ENCODE measurements around the gene TRPM4. TPM values are rescaled to one million over a fixed set of nuclear protein-coding genes. Genes with fewer than 3 reads are reported as not detected.
"Not testable (repeated sequence)": the region's sequence is repeated elsewhere in the genome, so short reads cannot be mapped to it uniquely, and the experiment has no call there.

TRPM4 gene
- total RNA-seq, 1 experiment from 2014 or later: 3.9 TPM

DNA sequence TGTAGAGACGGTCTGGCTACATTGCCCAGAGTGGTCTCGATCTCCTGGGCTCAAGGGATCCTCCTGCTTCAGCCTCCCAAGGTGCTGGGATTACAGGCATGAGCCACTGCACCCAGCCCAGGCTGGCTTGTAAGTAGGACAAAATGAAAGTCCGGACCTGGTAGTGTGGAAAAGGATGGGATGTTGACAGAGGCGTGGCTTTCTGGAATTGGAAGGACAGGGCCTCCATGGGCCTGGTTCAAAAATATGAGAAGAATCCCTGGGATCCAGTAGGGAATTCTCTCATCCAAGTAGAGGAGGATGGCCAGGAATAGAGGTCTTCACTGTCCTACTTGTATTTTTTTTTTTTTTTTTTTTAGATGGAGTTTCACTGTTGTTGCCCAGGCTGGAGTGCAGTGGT is 64.9 kb downstream of the TRPM4 start:
- no peak for DNase-seq (ENCODE audit: extremely low read depth, low read depth)

DNA sequence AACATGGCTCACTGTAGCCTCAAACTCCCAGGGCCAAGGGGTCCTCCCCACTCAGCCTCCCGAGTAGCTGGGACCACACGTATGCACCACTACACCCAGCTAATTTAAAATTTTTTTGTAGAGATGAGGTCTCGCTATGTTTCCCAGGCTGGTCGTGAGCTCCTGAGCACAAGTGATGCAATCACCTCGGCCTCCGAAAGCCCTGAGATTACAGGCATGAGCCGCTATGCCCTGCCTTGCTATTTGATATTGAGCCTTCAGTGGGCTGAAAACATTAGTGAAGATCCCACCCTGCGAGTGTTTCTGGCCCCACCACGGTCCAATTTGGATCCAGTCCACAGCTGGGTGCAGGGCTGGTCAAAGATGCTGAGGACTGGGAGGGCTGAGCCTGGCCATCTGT is 65.9 kb downstream of the TRPM4 start:
- DNase-seq (ENCODE audit: extremely low read depth, low read depth): no peak

DNA sequence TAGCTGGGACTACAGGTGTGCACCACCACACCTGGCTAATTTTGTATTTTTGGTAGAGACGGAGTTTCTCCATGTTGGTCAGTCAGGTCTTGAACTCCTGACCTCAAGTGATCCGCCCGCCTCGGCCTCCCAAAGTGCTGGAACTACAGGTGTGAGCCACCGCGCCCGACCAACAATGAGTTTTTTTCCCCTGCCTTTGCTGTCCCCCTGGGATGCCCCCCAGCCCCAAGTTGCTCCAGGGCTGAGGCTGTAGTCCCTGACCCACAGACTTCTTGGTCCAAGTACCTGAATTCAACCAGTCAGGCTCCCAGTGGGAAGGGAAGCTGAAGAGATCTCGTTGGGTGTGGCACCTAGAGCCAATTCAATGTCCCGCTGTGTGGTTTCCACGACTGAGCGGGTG is 66.8 kb downstream of the TRPM4 start:
- DNase-seq (ENCODE audit: extremely low read depth, low read depth): not testable (repeated sequence)

DNA sequence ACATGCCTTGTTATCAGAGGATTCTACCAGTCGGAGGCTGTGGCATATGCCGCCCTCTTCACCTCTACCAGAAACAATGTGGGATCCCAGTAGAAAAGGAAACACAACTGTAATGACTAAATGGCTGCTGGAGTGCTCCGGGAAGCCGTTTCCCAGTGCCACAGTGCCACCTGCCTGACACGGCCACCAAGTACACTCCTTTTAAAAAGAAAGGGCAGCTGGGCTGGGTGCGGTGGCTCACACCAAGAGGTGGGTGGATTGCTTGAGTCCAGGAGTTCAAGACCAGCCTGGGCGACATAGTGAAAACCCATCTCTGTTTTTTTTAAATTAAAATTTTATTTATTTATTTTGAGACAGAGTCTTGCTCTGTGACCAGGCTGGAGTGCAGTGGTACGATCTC is 67.3 kb downstream of the TRPM4 start:
- peak; percentile 70 for DNase-seq (ENCODE audit: extremely low read depth, low read depth)

DNA sequence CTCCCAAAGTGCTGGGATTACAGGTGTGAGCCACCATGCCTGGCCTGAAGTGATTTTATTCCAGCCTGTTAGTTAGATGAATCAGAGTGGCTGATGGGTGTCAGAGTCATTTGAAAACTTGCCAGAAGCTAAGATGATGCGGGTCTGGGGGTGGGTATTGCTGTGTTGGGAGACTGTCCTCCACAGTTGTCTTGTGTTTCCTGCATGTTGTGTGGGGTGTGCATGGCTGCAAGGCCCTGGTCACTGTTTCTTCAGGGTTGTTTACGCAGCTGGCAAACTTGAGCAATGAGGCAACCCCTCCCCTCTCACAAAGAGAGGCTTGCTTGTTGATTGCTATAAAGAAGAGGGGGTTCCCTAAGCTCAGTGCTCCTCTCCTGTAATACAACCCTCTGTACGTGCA is 71.8 kb downstream of the TRPM4 start:
- no peak for DNase-seq (ENCODE audit: extremely low read depth, low read depth)

DNA sequence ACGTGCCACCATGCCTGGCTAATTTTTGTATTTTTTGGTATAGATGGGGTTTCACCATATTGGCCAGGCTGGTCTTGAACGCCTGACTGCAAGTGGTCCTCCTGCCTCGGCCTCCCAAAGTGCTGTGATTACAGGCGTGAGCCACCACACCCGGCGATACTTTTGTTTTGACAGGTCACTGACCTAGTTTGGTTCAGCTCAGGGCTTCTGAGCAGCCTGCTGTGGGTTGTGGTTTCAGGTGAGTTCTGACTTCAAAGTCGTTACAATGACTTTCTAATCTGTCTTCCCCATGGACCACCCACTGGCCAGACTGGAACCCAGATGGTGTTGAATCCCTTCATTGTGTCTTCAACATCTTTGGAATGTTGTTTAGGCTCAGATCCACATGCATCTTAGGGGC is 73.8 kb downstream of the TRPM4 start:
- no peak for DNase-seq (ENCODE audit: extremely low read depth, low read depth)

DNA sequence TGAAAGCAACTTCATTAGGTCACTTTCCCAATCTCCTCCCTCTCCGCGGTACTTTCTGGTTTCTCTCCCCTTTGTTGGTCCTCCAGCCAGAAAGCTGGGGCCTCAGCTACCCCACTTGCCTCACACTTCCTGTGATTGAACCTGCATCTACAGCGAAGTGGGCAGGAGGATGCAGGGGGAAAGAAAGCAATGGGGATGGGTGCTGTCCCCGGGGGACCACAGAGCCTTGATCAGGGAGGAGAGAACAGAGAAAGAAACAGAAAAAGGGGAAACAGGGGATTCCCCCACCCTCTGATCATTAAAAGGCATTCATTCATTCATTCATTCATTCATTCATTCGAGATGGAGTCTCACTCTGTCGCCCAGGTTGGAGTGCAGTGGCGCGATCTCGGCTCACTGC is 74.2 kb downstream of the TRPM4 start:
- DNase-seq (ENCODE audit: extremely low read depth, low read depth): no peak

DNA sequence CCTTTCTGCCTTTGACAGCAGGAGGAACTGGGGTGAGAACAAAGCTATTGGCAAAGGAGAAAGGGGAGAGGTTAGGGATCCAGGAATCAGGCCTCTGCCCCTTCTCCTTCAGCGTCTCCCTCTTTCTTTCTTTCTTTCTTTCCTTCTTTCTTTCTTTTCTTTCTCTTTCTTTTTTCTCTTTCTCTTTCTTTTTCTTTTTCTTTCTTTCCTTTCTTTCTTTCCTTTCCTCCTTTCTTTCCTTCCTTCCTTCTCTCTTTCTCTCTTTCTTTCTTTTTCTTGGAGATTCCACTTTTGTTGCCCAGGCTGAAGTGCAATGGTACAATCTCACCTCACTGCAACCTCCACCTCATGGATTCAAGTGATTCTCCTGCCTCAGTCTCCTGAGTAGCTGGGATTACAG is 75.6 kb downstream of the TRPM4 start:
- DNase-seq (ENCODE audit: extremely low read depth, low read depth): no peak

DNA sequence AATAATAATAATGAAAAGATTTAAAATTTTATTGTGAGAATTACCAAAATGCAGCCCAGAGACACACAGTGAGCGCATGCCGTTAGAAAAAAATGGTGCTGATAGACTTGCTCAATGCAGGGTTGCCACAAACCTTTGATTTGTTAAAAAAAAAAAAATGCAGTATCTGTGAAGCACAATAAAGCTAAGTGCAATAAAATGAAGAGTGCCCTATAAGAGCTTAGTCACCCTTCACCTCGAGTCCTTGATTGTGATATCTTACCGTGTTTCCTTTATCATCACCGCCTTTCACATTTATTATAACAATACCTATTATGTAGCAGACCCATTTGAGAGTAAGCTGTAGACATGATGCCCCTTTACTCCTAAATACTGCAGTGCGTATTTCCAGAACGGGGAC is 84.2 kb downstream of the TRPM4 start:
- no peak for DNase-seq (ENCODE audit: extremely low read depth, low read depth)

DNA sequence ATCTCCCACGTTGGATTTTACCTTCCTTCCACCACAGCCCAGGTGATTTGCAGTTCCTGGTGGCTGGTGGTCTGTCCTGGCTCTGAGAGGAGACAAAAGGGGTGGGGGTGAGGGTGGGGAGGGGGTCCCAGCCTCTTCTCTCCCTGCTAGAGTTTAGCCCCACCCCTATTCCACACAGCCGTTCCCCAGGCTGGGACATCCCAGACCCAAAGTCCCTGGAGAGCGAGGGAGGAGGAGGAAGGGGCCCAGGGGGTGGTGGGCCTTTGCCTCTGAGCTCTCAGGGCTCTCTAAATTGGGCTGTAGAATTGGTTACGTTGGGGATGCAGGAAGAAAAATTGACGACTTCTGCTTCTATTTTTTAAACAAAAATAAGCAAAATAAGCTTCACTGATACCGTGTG is 85.5 kb downstream of the TRPM4 start:
- no peak for DNase-seq (ENCODE audit: extremely low read depth, low read depth)

DNA sequence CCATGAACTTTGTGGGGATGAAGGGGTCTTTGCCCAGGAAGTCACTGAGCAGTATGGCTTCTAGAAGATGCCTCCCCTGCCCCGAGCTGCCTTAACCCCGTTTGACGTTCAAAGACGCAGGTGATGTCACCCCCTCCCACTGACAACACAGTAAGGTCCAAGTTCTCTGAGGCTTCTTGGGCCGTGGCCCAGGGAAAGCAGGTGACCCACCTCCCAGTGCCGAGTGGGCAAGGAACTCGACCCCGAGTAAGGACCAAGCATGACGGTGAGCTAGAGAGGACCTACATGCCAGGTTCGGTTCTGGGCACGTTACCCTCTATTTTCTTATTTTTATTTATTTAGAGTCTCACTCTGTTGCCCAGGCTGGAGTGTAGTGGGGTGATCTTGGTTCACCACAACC is 86.1 kb downstream of the TRPM4 start:
- DNase-seq (ENCODE audit: extremely low read depth, low read depth): no peak

DNA sequence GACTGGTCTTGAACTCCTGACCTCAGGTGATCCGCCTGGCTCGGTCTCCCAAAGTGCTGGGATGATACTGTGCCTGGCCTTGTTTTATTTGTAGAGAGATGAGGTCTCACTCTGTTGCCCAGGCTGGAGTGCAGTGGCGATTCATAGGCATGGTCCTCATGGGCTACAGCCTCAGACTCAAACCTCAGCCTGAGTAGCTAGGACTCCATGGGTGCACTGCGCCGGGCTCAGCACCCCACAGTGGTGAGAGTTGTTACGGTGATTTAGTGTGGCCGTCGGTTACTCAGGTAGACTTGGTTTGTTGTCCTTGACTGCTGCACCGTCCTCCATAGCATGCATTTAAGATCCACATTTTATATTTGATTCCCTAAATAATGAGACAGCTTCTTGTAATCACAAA is 86.7 kb downstream of the TRPM4 start:
- DNase-seq (ENCODE audit: extremely low read depth, low read depth): no peak

DNA sequence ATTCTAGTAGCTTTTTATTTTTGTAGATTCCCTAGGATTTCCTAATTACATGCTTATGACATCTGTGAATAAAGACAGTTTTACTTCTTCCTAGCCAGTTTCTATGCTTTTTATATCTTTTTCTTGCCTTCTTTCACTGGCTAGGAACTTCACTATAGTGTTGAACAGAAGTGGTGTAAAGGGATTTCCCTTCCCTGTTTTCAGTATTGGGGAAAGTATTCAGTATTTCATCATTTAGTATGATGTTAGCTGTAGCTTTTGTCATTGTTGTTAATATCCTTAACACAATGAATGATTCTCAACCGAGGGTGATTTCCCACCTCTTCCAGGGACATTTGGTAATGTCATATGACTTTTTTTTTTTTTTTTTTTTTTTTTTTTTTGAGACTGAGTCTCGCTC is 90.1 kb downstream of the TRPM4 start:
- no peak for DNase-seq (ENCODE audit: extremely low read depth, low read depth)

DNA sequence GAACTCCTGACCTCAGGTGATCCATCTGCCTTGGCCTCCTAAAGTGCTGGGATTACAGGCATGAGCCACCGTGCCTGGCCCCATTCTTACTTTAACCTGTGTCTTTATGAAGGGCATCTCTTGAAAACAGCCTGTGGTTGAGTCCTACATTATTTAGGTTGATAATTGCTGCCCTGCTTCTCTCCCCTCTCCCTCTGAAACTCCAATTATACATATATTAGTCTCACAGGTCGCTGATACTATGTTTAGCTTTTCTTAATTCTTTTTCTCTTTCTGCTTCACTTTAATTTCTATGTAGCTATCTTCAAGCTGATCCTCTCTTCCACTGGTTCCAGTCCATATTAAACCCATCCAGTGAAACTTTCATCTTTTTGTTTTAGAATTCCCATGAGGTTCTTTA is 92.3 kb downstream of the TRPM4 start:
- DNase-seq (ENCODE audit: extremely low read depth, low read depth): no peak

DNA sequence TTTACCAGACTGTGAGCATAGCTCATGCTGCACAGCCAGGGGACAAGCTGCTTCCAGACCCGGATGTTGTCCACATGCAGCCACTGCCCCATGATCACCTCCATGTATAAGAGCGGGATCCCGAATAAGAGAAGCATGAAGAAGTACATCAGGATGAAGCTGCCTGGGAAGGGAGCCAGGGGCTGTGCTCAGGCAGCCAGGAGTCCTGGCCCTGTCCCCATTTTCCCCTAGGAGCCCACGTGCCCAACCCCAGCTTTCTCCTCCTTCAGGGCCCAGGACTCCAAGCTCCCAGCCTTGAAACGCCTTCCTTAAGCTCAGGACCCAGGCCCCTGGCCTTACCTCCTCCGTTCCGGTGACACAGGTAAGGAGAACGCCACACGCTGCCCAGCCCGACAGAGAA is 98.1 kb downstream of the TRPM4 start:
- no peak for DNase-seq (ENCODE audit: extremely low read depth, low read depth)

DNA sequence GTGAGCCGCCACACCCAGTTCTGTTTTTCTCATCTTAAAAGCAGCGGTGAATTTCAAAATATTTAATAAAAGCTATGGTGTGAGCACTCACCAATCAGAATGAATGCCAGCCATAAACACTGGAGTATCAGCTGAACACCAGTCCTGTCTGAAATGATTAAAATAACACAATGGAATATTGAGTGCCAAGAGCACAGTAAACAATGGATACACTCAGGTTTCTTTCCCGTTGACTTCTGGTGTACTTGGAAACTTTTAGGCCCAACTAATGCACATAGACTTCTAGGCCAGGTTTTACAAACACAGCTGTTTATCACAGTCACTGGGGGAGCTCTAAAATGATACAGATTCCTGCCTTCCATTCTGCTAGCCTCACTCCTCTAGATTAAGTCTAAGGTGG is 99.1 kb downstream of the TRPM4 start:
- DNase-seq (ENCODE audit: extremely low read depth, low read depth): no peak

Other genes starting within 250 kb of the TRPM4 start
- 0.55 TPM in 1 of 2 replicates, not detected in the other for gene DHDH, start 224.1 kb upstream of the TRPM4 start, total RNA-seq (2014; rRNA removed; shearing (Covaris generic))
- gene BAX, start 202.9 kb upstream of the TRPM4 start, total RNA-seq (2014; rRNA removed; shearing (Covaris generic)): 93.6 and 95.9 TPM in 2 replicates
- gene FTL, start 192.5 kb upstream of the TRPM4 start, total RNA-seq (2014; rRNA removed; shearing (Covaris generic)): 10,502 and 11,625 TPM in 2 replicates
- gene GYS1, start 164.5 kb upstream of the TRPM4 start, total RNA-seq (2014; rRNA removed; shearing (Covaris generic)): 17.5 and 19.8 TPM in 2 replicates
- 165 and 179 TPM in 2 replicates for gene RUVBL2, start 163.9 kb upstream of the TRPM4 start, total RNA-seq (2014; rRNA removed; shearing (Covaris generic))
- gene LHB, start 140.7 kb upstream of the TRPM4 start, total RNA-seq (2014; rRNA removed; shearing (Covaris generic)): not detected in 2 replicates
- gene CGB3, start 133.5 kb upstream of the TRPM4 start, total RNA-seq (2014; rRNA removed; shearing (Covaris generic)): not detected in 2 replicates
- not detected in 2 replicates for gene CGB2, start 125.9 kb upstream of the TRPM4 start, total RNA-seq (2014; rRNA removed; shearing (Covaris generic))
- gene CGB1, start 120.9 kb upstream of the TRPM4 start, total RNA-seq (2014; rRNA removed; shearing (Covaris generic)): not detected in 2 replicates
- not detected in 2 replicates for gene CGB5, start 113.9 kb upstream of the TRPM4 start, total RNA-seq (2014; rRNA removed; shearing (Covaris generic))
- gene CGB8, start 108.7 kb upstream of the TRPM4 start, total RNA-seq (2014; rRNA removed; shearing (Covaris generic)): not detected in 2 replicates
- not detected in 2 replicates for gene CGB7, start 100.0 kb upstream of the TRPM4 start, total RNA-seq (2014; rRNA removed; shearing (Covaris generic))
- not detected in 2 replicates for gene NTF4, start 93.0 kb upstream of the TRPM4 start, total RNA-seq (2014; rRNA removed; shearing (Covaris generic))
- gene KCNA7, start 85.1 kb upstream of the TRPM4 start, total RNA-seq (2014; rRNA removed; shearing (Covaris generic)): not detected in 2 replicates
- 113 and 137 TPM in 2 replicates for gene SNRNP70, start 72.3 kb upstream of the TRPM4 start, total RNA-seq (2014; rRNA removed; shearing (Covaris generic))
- 1.8 and 3.2 TPM in 2 replicates for gene LIN7B, start 43.4 kb upstream of the TRPM4 start, total RNA-seq (2014; rRNA removed; shearing (Covaris generic))
- 0.59 and 2.3 TPM in 2 replicates for gene C19orf73, start 38.6 kb upstream of the TRPM4 start, total RNA-seq (2014; rRNA removed; shearing (Covaris generic))
- 4.5 and 6.2 TPM in 2 replicates for gene PPFIA3, start 38.2 kb upstream of the TRPM4 start, total RNA-seq (2014; rRNA removed; shearing (Covaris generic))
- not detected in 2 replicates for gene HRC, start 2.4 kb upstream of the TRPM4 start, total RNA-seq (2014; rRNA removed; shearing (Covaris generic))
- 0.30 and 0.43 TPM in 2 replicates for gene SLC6A16, start 167.4 kb downstream of the TRPM4 start, total RNA-seq (2014; rRNA removed; shearing (Covaris generic))
- not detected in 2 replicates for gene CD37, start 177.6 kb downstream of the TRPM4 start, total RNA-seq (2014; rRNA removed; shearing (Covaris generic))
- 13.7 and 13.8 TPM in 2 replicates for gene TEAD2, start 204.6 kb downstream of the TRPM4 start, total RNA-seq (2014; rRNA removed; shearing (Covaris generic))
- gene DKKL1, start 206.1 kb downstream of the TRPM4 start, total RNA-seq (2014; rRNA removed; shearing (Covaris generic)): not detected in 2 replicates
- not detected in 2 replicates for gene KASH5, start 230.5 kb downstream of the TRPM4 start, total RNA-seq (2014; rRNA removed; shearing (Covaris generic))